ENCODE measurements around the gene DDR2.
"Not testable (repeated sequence)": the region's sequence is repeated elsewhere in the genome, so short reads cannot be mapped to it uniquely, and the experiment has no call there.

Gene DDR2

DNA sequence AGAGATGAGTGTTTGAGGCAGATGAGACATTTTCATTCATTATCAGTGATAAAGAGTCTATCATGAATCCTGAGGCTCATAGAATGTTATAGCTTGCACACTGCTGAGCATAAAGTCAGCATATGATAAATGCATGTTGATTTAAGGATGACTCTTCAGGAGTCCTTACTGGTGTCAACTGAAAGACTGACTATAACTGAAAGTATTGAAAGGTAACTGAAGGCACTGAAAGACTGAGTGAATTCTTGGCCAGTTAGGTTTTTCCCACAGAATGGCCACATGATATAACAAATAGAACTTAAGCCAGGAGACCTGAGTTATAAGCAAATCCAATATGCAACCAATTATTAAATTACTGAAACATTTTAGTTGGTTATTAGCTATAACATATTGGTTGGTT is 89.2 kb downstream of the DDR2 start:
- Histone ChIP-seq H3K36me3 (no peaks in the 10 kb centered on the region; the same call in none of the 2 replicates), H3K4me3 (ENCODE audit: low read depth, low read length) (no peak overlapping the region), H3K4me1 (no peaks in the 10 kb centered on the region), H3K9me3 (no peaks in the 10 kb centered on the region), H3K27me3 (no peaks in the 10 kb centered on the region)
- TF ChIP-seq, protein P1, sequence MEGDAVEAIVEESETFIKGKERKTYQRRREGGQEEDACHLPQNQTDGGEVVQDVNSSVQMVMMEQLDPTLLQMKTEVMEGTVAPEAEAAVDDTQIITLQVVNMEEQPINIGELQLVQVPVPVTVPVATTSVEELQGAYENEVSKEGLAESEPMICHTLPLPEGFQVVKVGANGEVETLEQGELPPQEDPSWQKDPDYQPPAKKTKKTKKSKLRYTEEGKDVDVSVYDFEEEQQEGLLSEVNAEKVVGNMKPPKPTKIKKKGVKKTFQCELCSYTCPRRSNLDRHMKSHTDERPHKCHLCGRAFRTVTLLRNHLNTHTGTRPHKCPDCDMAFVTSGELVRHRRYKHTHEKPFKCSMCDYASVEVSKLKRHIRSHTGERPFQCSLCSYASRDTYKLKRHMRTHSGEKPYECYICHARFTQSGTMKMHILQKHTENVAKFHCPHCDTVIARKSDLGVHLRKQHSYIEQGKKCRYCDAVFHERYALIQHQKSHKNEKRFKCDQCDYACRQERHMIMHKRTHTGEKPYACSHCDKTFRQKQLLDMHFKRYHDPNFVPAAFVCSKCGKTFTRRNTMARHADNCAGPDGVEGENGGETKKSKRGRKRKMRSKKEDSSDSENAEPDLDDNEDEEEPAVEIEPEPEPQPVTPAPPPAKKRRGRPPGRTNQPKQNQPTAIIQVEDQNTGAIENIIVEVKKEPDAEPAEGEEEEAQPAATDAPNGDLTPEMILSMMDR (IDR thresholded peaks at IDR 0.05; ENCODE audit: low read depth, low read length) = no peak
- no peak for DNase-seq

DNA sequence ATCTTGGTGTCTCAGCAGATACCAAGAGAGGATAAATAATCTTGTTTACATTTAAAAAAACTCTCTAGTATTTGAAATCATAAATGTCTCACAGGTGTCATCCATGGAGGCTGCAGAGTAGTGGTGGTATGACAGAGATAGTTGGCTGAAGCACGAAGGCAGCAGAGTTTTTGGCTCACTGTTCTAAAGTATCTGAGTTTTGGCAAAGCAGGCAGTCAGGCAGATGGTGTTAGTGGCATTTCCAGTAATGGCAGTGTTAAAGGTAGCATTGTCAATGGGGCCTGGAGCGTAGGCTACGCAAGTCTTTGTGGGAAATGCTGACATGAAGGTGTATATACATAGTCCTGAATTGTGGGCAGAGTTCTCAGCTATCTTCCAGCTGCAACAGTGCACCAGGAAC is 89.8 kb downstream of the DDR2 start:
- TF ChIP-seq, protein P1 (IDR thresholded peaks at IDR 0.05; ENCODE audit: low read depth, low read length) = no peak
- DNase-seq = no peak
- Histone ChIP-seq H3K36me3 (no peaks in the 10 kb centered on the region; the same call in none of the 2 replicates), H3K4me3 (ENCODE audit: low read depth, low read length) (no peak overlapping the region), H3K27me3 (no peaks in the 10 kb centered on the region), H3K4me1 (no peaks in the 10 kb centered on the region), H3K9me3 (no peaks in the 10 kb centered on the region)

DNA sequence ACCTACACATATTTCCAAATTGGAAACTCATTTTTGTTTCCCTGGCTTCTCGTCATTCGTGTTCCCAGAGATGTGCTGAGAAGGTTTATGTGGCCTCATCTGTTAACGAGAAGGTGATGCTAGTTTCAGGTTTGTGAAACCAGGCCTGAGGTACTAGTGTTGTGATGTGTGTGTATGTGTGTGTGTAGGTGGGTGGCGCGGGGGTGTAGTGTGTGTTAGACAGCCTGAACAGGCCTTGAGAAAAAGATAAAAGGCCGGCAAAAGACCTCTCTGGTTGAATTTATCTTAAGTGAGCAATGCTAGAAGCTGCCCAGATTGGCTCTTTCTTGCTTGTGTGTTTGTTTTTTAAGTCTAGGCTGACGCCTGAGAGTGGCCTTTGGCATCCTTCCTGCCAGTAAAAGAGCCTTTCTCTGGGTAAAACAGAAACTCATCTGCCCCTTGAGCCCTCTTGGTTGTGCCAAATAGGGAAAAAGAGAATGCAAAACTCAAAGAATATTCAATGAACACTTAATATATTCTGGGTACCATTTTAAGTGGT is 92.4 kb downstream of the DDR2 start:
- H3K4me1 ChIP-seq = no peaks in the 10 kb centered on the region
- no peak for DNase-seq
- H3K36me3 ChIP-seq = no peaks in the 10 kb centered on the region; the same call in none of the 2 replicates
- no peaks in the 10 kb centered on the region for H3K9me3 ChIP-seq
- no peaks in the 10 kb centered on the region for H3K27me3 ChIP-seq
- no peak overlapping the region for H3K4me3 ChIP-seq (ENCODE audit: low read depth, low read length)
- TF ChIP-seq, protein P1 (IDR thresholded peaks at IDR 0.05; ENCODE audit: low read depth, low read length) = no peak

DNA sequence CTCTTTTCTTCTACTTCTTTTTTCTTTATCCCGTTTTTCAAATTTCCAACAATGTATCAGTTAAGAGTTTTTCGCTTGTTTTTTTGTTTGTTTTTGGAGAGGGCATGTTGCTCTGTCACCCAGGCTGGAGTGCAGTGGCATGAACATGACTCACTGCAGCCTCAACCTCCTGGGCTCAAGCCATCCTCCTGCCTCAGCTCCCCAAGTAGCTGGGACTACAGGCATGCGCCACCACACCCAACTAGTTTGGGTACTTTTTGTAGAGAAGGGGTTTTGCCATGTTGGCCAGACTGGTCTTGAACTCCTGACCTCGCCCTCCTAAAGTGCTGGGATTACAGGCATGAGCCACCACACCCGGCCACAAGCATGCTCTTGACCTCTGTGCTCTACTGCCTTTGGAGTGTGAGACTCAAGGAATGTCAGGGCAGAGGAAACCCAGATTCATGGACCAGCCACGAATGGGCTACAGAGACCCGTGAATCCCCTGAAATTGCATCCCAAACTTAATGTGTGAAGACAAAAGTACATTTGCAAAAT is 93.1 kb downstream of the DDR2 start:
- no peaks in the 10 kb centered on the region for H3K27me3 ChIP-seq
- H3K36me3 ChIP-seq = no peaks in the 10 kb centered on the region; the same call in none of the 2 replicates

DNA sequence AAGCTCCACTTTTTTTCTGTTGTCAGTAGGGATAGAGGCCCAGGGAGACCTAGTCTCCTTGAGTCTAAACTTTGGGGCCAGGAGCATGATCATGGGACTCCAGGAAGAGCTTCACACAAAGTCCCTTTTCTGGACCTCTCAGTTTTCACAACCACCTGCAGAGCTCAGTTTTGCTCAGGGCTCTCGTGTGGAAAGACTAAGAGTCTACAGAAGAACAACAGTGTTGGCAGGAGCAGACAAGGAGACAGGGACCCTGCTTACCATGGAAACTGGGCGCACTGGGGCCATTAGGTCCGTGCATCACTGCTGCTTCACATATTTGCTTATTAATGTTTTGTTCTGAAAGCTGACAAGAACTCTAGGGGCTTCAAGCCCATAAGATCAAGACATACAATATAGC is 94.3 kb downstream of the DDR2 start:
- H3K4me1 ChIP-seq = no peaks in the 10 kb centered on the region
- no peak for DNase-seq
- H3K36me3 ChIP-seq = peaks cover under 1% of the 10 kb centered on the region
- H3K27me3 ChIP-seq = no peaks in the 10 kb centered on the region
- H3K4me3 ChIP-seq (ENCODE audit: low read depth, low read length) = no peak overlapping the region
- H3K9me3 ChIP-seq = no peaks in the 10 kb centered on the region
- TF ChIP-seq, protein P1 (IDR thresholded peaks at IDR 0.05; ENCODE audit: low read depth, low read length) = no peak

More for the DNA sequence above, 93.1 kb downstream of the DDR2 start:
- no peaks in the 10 kb centered on the region for H3K4me1 ChIP-seq
- no peak overlapping the region for H3K4me3 ChIP-seq (ENCODE audit: low read depth, low read length)
- DNase-seq = no peak
- TF ChIP-seq, protein P1 (IDR thresholded peaks at IDR 0.05; ENCODE audit: low read depth, low read length) = no peak
- H3K9me3 ChIP-seq = no peaks in the 10 kb centered on the region

DNA sequence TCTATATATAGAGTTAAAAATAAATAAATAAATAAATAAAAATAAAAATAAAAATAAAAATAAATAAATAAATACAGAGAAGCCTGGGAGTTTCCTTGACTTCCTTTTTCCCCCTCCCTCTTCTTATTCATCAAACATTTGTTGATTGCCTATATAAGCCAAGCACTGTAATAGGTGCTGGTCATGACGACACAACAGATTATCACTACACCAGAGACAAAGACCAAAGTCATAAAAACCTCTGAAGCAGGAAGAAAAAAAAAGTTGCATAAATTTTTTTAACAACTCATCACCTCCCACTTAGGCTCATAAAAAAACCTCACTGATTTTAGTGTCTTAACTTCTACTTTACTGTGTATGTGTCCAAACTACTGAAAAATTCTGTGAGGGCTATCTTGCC is 95.2 kb downstream of the DDR2 start:
- H3K27me3 ChIP-seq; H3K9me3 ChIP-seq; H3K4me1 ChIP-seq; H3K36me3 ChIP-seq; H3K4me3 ChIP-seq (ENCODE audit: low read depth, low read length); DNase-seq: not testable (repeated sequence)

All from BE2C (cell line).